ENCODE results near the gene ZNF292.
"Not testable (repeated sequence)": the region's sequence is repeated elsewhere in the genome, so short reads cannot be mapped to it uniquely, and the experiment has no call there.

ZNF292 gene

DNA sequence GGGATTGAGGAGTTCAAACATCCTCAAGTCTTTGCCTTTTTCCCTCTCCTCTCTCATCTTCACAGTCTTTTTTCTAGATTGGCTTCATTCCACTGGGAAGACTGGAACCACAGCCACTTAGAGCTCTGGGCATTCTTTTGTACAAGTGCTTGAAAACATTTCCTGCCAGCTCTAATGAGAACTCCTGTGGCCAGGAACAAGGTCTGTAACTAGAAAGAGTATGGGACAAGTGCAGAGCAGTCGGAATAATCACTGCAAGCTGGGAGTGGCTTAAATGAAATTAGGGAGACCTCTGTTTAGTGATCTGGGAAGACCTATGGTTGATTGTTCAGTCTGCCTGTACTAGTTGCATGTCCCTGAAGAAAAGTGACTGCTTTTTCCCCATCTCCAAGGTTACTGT, 126.1 kb downstream of the ZNF292 start:
- DNase-seq: no peak

DNA sequence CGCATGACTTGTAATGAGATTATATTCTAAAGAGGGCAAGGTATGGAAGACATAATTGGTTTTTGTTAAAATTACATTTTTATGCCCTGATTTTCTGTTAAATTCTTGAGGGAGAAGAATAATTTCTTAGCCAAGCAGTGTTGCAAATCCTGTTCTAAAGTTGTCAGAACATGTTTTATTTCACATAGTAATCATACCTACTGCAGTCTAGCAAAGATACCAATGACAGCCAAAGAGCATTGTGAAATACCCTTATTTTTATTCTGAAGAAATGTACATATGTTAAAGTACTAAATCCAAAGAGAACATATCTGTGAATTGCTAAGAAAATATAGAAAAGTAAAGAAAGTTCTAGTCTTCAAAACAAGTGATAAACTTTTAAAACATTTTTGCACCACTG, 127.4 kb downstream of the ZNF292 start:
- DNase-seq: no peak

DNA sequence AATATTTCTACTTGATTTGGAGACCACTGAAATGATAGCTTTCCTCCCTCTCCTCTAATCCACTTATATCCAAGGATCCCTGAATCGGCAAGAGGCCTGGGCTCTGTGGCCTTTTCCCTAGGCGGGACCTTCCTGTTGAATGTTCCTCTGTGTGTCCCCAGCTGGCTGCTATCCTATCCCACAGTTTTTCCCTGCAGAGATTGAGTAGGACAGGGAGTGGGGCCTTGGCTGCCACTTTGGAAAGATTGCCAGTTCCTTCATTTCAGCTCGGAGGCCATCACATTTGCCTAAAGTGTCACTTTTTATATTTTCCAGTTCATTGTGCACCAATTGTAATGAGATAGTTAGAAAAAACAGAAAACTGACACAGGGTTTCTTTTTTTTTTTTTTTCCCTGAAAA, 128.1 kb downstream of the ZNF292 start:
- no peak for DNase-seq

DNA sequence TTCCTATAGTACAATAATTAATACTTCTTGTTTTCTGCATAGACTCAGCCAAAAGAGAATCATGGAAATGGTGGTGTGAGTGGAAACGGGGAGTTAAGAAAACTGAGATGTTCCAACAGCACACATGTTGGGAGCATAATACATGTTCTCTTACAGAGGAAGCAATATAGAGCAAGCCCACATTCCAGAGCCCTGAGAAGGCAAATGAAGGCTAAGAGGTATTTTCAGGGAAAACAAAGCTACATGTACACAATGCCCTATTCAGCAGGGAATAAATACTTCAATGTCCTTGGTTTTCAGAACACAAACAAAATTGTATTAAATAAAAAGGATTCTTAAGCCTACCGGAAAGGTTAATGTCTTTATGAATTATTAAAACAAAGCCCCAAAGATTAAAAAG, 131.9 kb downstream of the ZNF292 start:
- DNase-seq: no peak

DNA sequence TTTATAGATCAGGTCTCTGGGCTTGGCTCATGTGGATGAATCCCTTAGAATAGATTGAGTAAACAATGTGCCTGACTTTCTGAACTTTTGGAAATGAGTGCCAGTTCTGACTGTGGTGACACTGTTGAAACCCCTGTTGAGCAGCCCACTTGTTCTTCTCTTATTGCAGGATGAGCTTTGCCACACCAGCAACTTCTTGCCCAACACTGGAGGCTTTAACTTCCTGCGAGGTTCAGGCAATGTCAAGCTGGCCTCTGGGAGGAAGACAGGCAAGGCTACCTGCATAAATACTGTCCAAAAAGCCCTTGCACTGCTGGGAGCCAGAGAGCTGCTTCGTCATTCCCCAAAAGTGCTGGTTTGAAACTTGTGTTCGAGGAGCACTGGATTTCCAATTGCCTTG, 134.2 kb downstream of the ZNF292 start:
- DNase-seq: no peak

DNA sequence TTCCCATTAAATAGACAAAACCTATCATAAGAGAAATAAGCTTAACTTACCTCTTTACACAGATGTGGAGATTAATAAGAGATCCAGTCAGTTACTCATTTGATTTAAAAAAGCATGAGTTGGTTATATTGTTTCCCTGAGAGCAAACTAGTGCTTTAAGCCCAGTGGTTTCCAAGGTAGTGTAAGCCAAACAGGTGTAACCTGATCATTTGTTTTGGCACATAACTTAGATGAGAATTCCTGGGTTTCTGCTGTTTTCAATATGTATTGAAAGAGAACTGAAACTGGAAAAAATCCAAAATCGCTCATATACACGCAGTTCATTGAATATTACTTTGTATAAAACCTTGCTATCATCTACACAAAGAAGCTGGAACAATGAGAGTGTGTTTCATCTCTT, 136.5 kb downstream of the ZNF292 start:
- no peak for DNase-seq

DNA sequence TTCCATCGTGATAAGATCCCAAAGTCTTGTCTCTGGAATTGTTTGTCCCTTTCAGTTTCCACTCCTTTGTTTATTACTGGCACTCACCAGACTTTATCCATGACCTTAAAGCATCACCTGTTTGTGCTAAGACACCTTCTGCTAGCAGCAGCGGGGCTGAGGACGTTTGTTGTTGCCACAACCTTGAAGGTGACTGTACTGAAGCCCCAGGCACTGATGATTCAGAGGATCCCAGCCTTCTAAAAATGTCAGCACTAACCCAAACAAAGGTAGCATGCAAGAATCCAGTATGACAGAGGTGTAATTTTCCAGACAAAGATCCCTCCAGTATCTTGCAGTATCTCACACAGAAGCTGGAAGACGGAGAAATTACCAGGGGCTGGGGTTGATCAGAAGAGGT, 138.2 kb downstream of the ZNF292 start:
- DNase-seq: no peak

DNA sequence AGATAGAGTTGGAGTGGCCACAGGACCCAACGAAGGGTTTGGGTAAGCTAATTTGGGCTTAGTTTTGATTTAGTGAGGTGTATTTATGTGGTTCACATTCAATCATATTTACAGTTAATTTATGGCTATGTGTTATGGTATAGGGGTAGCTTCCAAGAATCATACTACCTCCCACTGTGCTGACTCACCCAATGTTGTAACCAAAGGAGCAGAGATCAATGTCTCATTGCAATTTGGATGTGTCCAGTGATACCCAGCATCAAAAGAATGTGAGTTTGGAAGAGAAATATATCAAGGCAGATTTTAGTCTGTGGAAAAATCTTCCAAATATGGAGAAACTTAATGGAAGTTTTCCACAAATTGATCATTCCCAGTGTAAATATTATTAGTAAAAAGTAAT, 141.8 kb downstream of the ZNF292 start:
- no peak for DNase-seq

DNA sequence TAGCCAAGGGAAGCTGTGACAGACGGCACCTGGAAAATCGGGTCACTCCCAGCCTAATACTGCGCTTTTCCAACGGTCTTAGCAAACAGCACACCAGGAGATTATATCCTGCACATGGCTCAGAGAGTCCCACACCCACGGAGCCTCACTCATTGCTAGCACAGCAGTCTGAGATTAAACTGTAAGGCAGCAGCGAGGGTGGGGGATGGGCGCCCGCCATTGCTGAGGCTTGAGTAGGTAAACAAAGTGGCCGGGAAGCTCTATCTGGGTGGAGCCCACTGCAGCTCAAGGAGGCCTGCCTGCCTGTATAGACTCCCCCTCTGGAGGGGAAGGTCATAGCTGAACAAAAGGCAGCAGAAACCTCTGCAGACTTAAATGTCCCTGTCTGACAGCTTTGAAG, 145.9 kb downstream of the ZNF292 start:
- not testable (repeated sequence) for DNase-seq

DNA sequence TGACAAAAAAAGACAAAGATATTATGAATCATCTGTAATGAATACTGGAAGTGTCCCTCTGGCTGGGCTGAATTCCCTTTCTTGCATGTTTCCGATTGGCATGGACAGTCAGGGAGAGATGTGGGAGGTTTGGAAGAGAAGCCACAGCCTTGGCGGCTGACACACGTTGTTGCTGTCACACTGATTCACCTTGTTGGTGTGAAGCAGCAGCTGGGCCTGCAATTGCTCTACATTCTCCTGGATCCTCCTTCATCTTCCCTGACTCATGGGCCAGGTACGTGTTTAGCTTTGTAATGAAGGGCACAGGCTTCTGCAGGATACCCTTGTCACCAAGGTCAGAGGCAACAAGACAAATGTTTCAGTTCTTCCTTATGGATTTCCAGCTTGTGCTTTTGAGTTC, 153.6 kb downstream of the ZNF292 start:
- no peak for DNase-seq

DNA sequence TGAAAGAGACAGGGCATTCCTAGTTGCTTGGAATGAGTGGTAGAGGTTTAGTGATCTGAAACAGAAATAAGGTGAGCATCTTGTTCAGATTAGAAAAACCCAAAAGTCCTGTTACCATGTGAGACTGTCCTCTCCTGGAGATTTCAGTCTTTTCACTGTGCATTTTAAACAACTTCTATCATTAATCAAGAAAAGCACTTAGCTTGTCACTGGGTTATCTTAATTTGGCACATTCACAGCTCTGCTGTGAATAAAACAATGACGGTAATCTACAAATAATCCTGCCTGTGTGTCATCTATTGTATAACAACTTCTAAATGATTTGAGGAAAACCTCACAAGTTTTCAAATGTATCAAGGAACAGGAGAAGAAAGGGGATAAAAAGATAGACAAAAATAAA, 157.5 kb downstream of the ZNF292 start:
- DNase-seq: no peak

Data from amniotic stem cell (primary cell).